ENCODE results near the gene SOX11.

The SOX11 gene

GRCh38 chr2:5710615-5711014 is 18.4 kb downstream of the SOX11 start:
- no peak for DNase-seq (ENCODE audit: low read depth, low spot score)
- H3K4me3 ChIP-seq (ENCODE audit: low read length), result no peak overlapping the region

DNA sequence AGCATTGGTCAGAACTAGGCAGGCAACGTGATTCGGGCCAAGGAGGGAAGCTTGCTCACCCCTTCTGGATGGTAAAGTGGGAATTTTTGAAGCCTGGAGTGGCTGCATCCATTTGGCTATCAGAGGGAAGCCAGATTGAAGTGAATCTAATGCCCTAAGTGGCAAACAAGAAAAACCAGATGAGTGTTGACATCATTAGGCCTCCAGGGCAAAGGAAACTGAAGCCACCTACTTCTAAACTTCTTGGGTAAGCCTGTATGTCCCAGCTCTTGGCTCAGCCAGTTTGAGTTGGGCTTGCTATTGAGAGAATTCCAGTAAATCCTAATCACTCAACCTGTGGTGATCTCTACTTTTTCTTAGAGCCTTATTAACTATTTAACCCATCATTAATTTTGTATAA is 20.9 kb downstream of the SOX11 start:
- no peak for DNase-seq (ENCODE audit: low read depth, low spot score)
- no peak overlapping the region for H3K4me3 ChIP-seq (ENCODE audit: low read length)

- DNase-seq (ENCODE audit: low read depth, low spot score), result no peak
- no peak overlapping the region for H3K4me3 ChIP-seq (ENCODE audit: low read length)
These were observed 27.6 kb downstream of the SOX11 start for GRCh38 chr2:5719629-5720334.

DNA sequence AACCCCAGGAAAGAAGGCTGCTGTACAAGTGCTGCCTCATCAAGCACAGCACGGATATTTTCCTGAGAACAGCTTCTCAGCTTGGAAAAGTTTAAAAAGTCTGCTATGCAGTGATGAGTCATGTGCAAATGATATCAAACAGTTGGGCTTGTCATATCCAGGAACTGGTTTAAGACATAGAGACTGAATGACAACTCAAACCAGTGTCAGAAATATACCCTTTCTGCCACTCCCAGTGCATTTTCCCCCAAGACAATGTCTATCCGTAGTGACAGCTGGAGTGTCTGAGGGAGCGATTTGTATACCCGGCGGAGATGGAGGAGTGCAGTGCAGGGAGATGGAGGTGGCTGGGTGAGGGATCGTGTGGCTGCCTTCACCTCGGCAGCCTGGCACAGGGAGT is 28.2 kb downstream of the SOX11 start:
- no peak overlapping the region for H3K4me3 ChIP-seq (ENCODE audit: low read length)
- no peak for DNase-seq (ENCODE audit: low read depth, low spot score)

GRCh38 chr2:5722236-5722635 is 30.1 kb downstream of the SOX11 start:
- H3K4me3 ChIP-seq (ENCODE audit: low read length), result no peak overlapping the region
- no peak for DNase-seq (ENCODE audit: low read depth, low spot score)

- H3K4me3 ChIP-seq (ENCODE audit: low read length), result no peak overlapping the region
These were observed 31.9 kb downstream of the SOX11 start for GRCh38 chr2:5723791-5724735.

DNA sequence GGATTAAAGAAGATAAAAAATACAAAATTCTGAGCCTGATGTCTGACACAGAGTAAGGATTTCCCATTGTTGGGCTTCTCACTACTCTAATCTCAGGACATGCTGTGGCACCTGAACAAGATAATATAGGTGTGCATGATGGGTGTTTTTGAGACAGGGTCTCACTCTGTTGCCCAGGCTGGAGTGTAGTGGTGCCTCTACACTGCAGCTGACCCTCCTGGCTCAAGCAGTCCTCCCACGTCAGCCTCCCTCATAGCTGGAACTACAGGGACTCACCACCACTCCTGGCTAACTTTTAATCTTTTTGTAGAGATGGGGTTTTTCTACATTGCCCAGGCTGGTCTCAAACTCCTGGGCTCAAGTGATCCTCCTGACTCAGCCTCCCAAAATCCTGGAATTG is 32.9 kb downstream of the SOX11 start:
- no peak for DNase-seq (ENCODE audit: low read depth, low spot score)
- no peak overlapping the region for H3K4me3 ChIP-seq (ENCODE audit: low read length)

More at GRCh38 chr2:5723791-5724735, 31.9 kb downstream of the SOX11 start:
- no peak for DNase-seq (ENCODE audit: low read depth, low spot score)

- H3K4me3 ChIP-seq (ENCODE audit: low read length), result no peak overlapping the region
These were observed 33.7 kb downstream of the SOX11 start for GRCh38 chr2:5725794-5726463.

GRCh38 chr2:5727235-5727634 is 35.1 kb downstream of the SOX11 start:
- H3K4me3 ChIP-seq (ENCODE audit: low read length), result no peak overlapping the region

More at GRCh38 chr2:5725794-5726463, 33.7 kb downstream of the SOX11 start:
- DNase-seq (ENCODE audit: low read depth, low spot score), result no peak

DNA sequence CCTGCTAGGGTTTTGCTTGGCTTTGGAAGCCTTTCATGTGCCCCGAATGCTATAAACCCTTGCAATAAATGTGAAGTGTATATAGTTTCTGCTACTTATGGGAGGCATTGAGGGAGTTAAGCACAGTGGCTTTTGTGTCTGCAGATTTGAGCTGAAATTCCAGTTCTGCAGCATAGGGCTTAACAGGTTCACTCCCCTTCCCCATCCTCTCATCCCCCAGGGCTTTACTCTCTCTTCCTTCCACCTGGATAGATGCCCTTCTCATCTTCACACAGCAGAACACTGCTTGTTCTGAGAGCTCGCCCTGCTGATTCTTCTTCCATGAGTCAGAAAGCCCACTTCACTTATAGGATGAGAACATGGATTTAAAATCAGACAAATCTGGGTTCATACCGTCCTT is 37.2 kb downstream of the SOX11 start:
- DNase-seq (ENCODE audit: low read depth, low spot score), result no peak
- H3K4me3 ChIP-seq (ENCODE audit: low read length), result no peak overlapping the region

More at GRCh38 chr2:5727235-5727634, 35.1 kb downstream of the SOX11 start:
- no peak for DNase-seq (ENCODE audit: low read depth, low spot score)

DNA sequence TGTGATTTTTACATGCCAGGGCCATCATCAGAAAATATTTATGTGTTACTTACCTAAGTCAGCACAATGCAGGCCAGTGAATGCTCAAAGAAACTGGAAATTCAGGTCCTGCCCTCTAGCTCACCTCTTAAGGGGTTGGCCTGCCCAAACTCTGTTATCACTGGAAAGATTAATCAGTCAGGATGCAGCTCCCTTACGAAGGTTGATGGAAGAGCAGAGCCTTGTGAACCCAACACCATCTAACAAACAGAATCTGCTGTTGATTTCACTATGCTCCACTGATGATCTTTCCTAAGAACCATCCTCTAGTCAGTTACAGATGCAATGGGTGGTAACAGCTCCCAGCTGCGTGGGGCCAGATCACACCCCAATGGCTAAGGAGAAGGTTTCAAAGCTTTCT is 38.2 kb downstream of the SOX11 start:
- DNase-seq (ENCODE audit: low read depth, low spot score), result no peak
- no peak overlapping the region for H3K4me3 ChIP-seq (ENCODE audit: low read length)

- H3K4me3 ChIP-seq (ENCODE audit: low read length), result no peak overlapping the region
- DNase-seq (ENCODE audit: low read depth, low spot score), result no peak
These were observed 42.8 kb downstream of the SOX11 start for GRCh38 chr2:5734859-5735520.

DNA sequence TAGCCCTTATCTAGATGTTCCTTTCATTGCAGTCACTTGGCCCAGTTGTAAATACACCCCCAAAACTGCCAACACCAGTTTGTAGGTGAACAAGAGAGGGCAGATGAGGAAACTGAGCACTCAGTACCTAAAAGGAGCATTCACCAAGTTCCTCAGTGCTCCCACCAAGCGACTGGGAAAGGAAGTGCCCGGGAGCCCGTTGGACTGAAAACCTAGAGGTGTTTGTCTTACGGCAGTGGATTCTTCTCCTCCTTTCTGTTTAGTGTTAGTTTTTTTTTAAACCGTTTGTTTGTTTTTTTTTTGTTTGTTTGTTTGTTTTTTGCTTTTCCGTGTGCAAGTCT is 43.3 kb downstream of the SOX11 start:
- no peak for DNase-seq (ENCODE audit: low read depth, low spot score)
- H3K4me3 ChIP-seq (ENCODE audit: low read length), result no peak overlapping the region

- H3K4me3 ChIP-seq (ENCODE audit: low read length), result no peak overlapping the region
- DNase-seq (ENCODE audit: low read depth, low spot score), result no peak
These were observed 43.9 kb downstream of the SOX11 start for GRCh38 chr2:5736050-5736449.

DNA sequence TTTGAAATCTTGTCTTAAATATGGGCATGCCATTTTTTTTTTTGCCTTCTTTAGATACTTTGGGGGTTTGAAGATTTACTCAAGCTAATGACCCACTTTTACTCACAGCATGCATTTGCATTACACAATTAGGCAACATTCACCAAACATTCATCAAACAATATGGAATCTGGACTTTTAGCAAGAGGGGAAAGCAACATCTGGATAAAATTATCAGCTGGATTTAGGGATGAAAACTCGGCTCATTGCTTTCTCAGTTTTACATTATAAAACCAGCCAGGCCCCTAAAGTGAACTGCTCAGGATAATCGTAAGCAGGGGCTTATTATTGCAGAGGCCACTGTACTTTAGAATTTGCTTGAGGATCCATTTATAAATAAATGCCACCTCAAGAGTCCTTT is 44.7 kb downstream of the SOX11 start:
- DNase-seq (ENCODE audit: low read depth, low spot score), result no peak
- no peak overlapping the region for H3K4me3 ChIP-seq (ENCODE audit: low read length)

DNA sequence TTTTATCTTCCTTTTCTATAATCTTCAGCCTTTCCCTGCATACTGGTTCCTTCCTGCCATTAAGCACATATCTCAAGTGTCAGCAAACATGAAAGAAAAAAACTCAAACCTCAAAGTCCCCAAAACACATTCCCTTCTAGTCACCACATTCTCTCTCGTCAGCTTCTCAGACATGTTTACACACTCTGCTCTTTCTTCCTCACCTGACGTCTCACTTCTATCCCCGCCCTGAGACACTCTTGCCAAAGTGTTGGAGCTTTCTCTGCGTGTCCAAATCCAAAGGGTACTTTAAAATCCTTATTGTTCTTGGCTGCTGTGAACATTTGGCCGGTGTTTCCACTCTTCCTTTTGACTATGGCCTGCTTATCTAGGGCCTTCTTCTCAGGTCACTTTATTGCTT is 47.9 kb downstream of the SOX11 start:
- no peak overlapping the region for H3K4me3 ChIP-seq (ENCODE audit: low read length)
- DNase-seq (ENCODE audit: low read depth, low spot score), result peak; percentile 42

DNA sequence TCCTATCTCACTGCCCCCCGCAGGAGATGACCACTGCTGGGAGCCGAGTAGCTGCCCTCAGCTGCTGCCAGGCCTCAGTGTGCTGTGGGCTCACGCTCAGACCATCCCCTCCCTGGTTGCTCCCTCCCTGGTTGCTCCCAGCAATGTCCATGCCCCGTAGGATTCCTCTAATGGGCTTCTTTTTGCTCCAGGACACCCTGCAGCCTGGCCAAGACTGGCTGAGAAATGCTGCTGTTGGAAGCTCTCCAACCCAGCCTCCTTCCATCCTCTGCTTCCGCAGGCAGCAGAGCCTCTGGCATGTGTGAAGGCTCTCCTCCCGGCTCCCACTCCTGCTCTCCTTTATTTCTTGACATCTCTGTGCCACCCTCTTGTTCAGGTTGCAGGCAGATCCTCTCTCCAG is 48.6 kb downstream of the SOX11 start:
- H3K4me3 ChIP-seq (ENCODE audit: low read length), result no peak overlapping the region
- DNase-seq (ENCODE audit: low read depth, low spot score), result no peak

- no peak overlapping the region for H3K4me3 ChIP-seq (ENCODE audit: low read length)
- no peak for DNase-seq (ENCODE audit: low read depth, low spot score)
These were observed 49.1 kb downstream of the SOX11 start for GRCh38 chr2:5741242-5741641.

GRCh38 chr2:5742126-5742525 is 49.9 kb downstream of the SOX11 start:
- no peak for DNase-seq (ENCODE audit: low read depth, low spot score)
- no peak overlapping the region for H3K4me3 ChIP-seq (ENCODE audit: low read length)
